Body of pancreas (tissue), 4 donors: ENCODE results near the gene RBMY1A1.

ENCODE experiments used
- POLR2A ChIP-seq, 3 donors: fragments of 450-650 bp; IDR thresholded peaks; one replicate each; pipeline ENCODE4 v1.6.1; 2016; ENCODE audit warnings: antibody characterized with exemption in 3 of 3, mild to moderate bottlenecking in 2 of 3
- TF ChIP-seq, protein P1 (sequence below), 7 experiments: fragments of 450-650 bp in 4 of 7; fragments of 200-600 bp in 3 of 7; sonication (generic) in 3 of 7; IDR thresholded peaks; one replicate each; pipeline ENCODE4 v1.5.1; 2016 to 2019; ENCODE audit warnings: antibody characterized with exemption in 7 of 7

DNA sequence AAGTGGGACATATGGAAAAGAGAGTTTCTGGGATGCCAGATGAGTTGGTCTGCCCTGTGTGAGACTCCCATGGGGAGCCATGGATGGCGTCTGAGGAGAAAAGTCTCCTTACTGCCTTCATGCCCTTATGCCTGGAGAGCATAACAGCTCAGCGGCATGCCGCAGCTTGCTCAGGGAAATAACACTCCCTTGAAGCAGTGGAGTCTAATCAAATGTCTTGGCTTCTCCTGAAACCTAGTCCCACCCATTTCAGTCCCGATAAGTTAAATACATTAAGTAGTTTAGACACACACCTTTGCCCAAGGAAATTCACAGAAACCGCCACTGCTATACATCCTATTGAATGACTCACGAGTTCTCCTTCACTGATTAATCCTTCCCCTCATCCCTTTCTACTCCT is 50.8 kb downstream of the RBMY1A1 start:
- TF ChIP-seq POLR2A (IDR thresholded peaks at IDR 0.05), result no peak
- TF ChIP-seq, protein P1, sequence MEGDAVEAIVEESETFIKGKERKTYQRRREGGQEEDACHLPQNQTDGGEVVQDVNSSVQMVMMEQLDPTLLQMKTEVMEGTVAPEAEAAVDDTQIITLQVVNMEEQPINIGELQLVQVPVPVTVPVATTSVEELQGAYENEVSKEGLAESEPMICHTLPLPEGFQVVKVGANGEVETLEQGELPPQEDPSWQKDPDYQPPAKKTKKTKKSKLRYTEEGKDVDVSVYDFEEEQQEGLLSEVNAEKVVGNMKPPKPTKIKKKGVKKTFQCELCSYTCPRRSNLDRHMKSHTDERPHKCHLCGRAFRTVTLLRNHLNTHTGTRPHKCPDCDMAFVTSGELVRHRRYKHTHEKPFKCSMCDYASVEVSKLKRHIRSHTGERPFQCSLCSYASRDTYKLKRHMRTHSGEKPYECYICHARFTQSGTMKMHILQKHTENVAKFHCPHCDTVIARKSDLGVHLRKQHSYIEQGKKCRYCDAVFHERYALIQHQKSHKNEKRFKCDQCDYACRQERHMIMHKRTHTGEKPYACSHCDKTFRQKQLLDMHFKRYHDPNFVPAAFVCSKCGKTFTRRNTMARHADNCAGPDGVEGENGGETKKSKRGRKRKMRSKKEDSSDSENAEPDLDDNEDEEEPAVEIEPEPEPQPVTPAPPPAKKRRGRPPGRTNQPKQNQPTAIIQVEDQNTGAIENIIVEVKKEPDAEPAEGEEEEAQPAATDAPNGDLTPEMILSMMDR (IDR thresholded peaks at IDR 0.05), result no peak
